ENCODE measurements around the gene OR2F2.

DNA sequence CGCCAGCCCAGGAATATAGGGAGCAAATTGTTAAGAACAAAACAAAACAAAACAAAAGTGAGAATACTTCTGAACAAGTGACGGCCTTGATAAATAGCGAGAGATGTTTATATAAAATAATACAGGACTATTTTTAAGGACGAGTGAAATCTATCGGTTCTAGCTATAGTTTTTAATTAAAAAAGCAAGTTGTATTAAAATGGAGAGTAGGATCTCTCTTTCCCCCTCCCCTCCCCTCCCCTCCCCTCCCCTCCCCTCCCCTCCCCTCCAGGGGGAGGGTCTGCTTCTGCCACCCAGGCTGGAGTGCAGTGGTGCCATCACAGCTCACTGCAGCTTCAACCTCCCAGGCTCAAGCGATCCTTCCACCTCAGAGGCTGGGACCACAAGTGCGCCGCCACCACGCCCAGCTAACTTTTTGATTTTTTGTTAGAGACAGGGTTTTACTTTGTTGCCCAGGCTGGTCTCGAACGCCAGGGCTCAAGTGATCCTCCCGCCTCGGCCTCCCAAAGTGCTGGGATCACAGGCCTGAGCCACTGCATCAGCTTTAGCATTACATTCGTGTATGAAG, 32.6 kb upstream of the OR2F2 start:
- TF ChIP-seq CTCF (IDR thresholded peaks at IDR 0.05) (no peak), POLR2A (IDR thresholded peaks at IDR 0.05) (no peak), POLR2AphosphoS5 (IDR thresholded peaks at IDR 0.05) (no peak)

All from upper lobe of left lung (tissue), 4 donors.